Measurements from ENCODE around the gene HMX2.

HMX2 gene

GRCh38 chr10:123139165-123139520 lies 8.8 kb upstream of the HMX2 start:
- DNase-seq (ENCODE audit: low read depth in 3 of 3): no peak

GRCh38 chr10:123139521-123140163 lies 8.3 kb upstream of the HMX2 start:
- no peak for DNase-seq (ENCODE audit: low read depth in 3 of 3)

- no peak for DNase-seq (ENCODE audit: low read depth in 3 of 3)
Observed at GRCh38 chr10:123140164-123140982, 7.6 kb upstream of the HMX2 start.

- DNase-seq (ENCODE audit: low read depth in 3 of 3): no peak
Observed at GRCh38 chr10:123140983-123141390, 6.9 kb upstream of the HMX2 start.

GRCh38 chr10:123141791-123142700 lies 5.9 kb upstream of the HMX2 start:
- no peak for DNase-seq (ENCODE audit: low read depth in 3 of 3)

GRCh38 chr10:123142701-123143161 lies 5.2 kb upstream of the HMX2 start:
- DNase-seq (ENCODE audit: low read depth in 3 of 3): no peak

- DNase-seq (ENCODE audit: low read depth in 3 of 3): no peak
Observed at GRCh38 chr10:123143162-123143824, 4.6 kb upstream of the HMX2 start.

- DNase-seq (ENCODE audit: low read depth in 3 of 3): no peak
Observed at GRCh38 chr10:123143825-123144168, 4.1 kb upstream of the HMX2 start.

GRCh38 chr10:123144697-123145541 lies 3.0 kb upstream of the HMX2 start:
- no peak for DNase-seq (ENCODE audit: low read depth in 3 of 3)

- no peak for DNase-seq (ENCODE audit: low read depth in 3 of 3)
Observed at GRCh38 chr10:123145542-123146012, 2.4 kb upstream of the HMX2 start.

GRCh38 chr10:123146013-123146893 lies 1.7 kb upstream of the HMX2 start:
- DNase-seq (ENCODE audit: low read depth in 3 of 3): no peak

- no peak for DNase-seq (ENCODE audit: low read depth in 3 of 3)
Observed at GRCh38 chr10:123146894-123147634, 872 bp upstream of the HMX2 start.

GRCh38 chr10:123148414-123149161 lies 652 bp downstream of the HMX2 start:
- no peak for DNase-seq (ENCODE audit: low read depth in 3 of 3)

GRCh38 chr10:123149162-123149567 lies 1.2 kb downstream of the HMX2 start:
- no peak for DNase-seq (ENCODE audit: low read depth in 3 of 3)

- no peak for DNase-seq (ENCODE audit: low read depth in 3 of 3)
Observed at GRCh38 chr10:123149568-123150270, 1.8 kb downstream of the HMX2 start.

- DNase-seq (ENCODE audit: low read depth in 3 of 3): no peak
Observed at GRCh38 chr10:123150271-123150985, 2.5 kb downstream of the HMX2 start.
